WTC11 (cell line): ENCODE data around the gene PRKG2. TPM values are rescaled to one million over a fixed set of nuclear protein-coding genes. Genes with fewer than 3 reads are reported as not detected.

ENCODE experiments used
- ATAC-seq: fragments of 200-7000 bp; cut with Tn5 transposase; 2 replicates; pipeline ENCODE4 v1.10.0; 2021; ENCODE audit warnings: mild to moderate bottlenecking, moderate library complexity
- CTCF ChIA-PET: fragments of 300-600 bp; sonication (Branson Sonifier 250); formaldehyde crosslinking; loops from one replicate; lab custom pipeline; 2021; ENCODE audit warnings: antibody characterized with exemption; lab: Charles Lee
- POLR2A ChIA-PET: fragments of 350-600 bp; sonication (Branson Sonifier 250); formaldehyde crosslinking; loops from one replicate; lab custom pipeline; 2021; ENCODE audit warnings: antibody characterized with exemption; lab: Charles Lee
- DNase-seq: peaks from one replicate; pipeline ENCODE4 v3.0.0; 2021; ENCODE audit warnings: low spot score
- H3K27ac Mint-ChIP-seq: 2 replicates; pipeline ENCODE4 v1.8.0; 2021; ENCODE audit warnings: mixed read lengths
- H3K27me3 Mint-ChIP-seq: 2 replicates; pipeline ENCODE4 v1.8.0; 2021; ENCODE audit warnings: low read depth, mild to moderate bottlenecking, moderate library complexity, mixed read lengths
- H3K36me3 Mint-ChIP-seq: 2 replicates; pipeline ENCODE4 v1.8.0; 2021; ENCODE audit warnings: mixed read lengths
- H3K4me1 Mint-ChIP-seq: 2 replicates; pipeline ENCODE4 v1.8.0; 2022; ENCODE audit warnings: mixed read lengths
- H3K4me3 Mint-ChIP-seq: 2 replicates; pipeline ENCODE4 v1.8.0; 2021; ENCODE audit warnings: mild to moderate bottlenecking, moderate library complexity, mixed read lengths
- H3K9me3 Mint-ChIP-seq: 2 replicates; pipeline ENCODE4 v1.8.0; 2021; ENCODE audit warnings: mixed read lengths
- ATF2 ChIP-seq: sonication (generic); formaldehyde crosslinking; IDR thresholded peaks from 2 replicates; pipeline ENCODE4 v1.8.1; 2022; ENCODE audit warnings: low read depth, missing genetic modification reagents, borderline replicate concordance
- ATF3 ChIP-seq: sonication (generic); formaldehyde crosslinking; conservative IDR thresholded peaks from 2 replicates; pipeline ENCODE4 v1.8.1; 2022; ENCODE audit warnings: mild to moderate bottlenecking, missing genetic modification reagents
- CREM ChIP-seq: sonication (generic); formaldehyde crosslinking; IDR thresholded peaks from 2 replicates; pipeline ENCODE4 v1.8.1; 2022; ENCODE audit warnings: mild to moderate bottlenecking, missing genetic modification reagents, moderate library complexity
- E2F4 ChIP-seq: sonication (generic); formaldehyde crosslinking; IDR thresholded peaks from 2 replicates; pipeline ENCODE4 v1.8.1; 2022; ENCODE audit warnings: low read depth, mild to moderate bottlenecking, moderate library complexity, missing genetic modification reagents, borderline replicate concordance
- ELF4 ChIP-seq: sonication (generic); formaldehyde crosslinking; IDR thresholded peaks from 2 replicates; pipeline ENCODE4 v1.8.1; 2022; ENCODE audit warnings: low read depth, mild to moderate bottlenecking, moderate library complexity, missing genetic modification reagents
- IRF2 ChIP-seq: sonication (generic); formaldehyde crosslinking; IDR thresholded peaks from 2 replicates; pipeline ENCODE4 v1.8.0; 2022; ENCODE audit warnings: low read depth, missing genetic modification reagents, borderline replicate concordance
- OVOL2 ChIP-seq: fragments of 250-450 bp; sonication (Bioruptor Pico); IDR thresholded peaks from 2 replicates; pipeline ENCODE4 v1.9.0; 2021; ENCODE audit warnings: mild to moderate bottlenecking, borderline replicate concordance
- RORB ChIP-seq: fragments of 250-450 bp; sonication (Bioruptor Pico); IDR thresholded peaks from 2 replicates; pipeline ENCODE4 v1.9.0; 2021; ENCODE audit warnings: mild to moderate bottlenecking
- SMAD3 ChIP-seq: sonication (generic); formaldehyde crosslinking; IDR thresholded peaks from 2 replicates; pipeline ENCODE4 v1.8.0; 2022; ENCODE audit warnings: missing genetic modification reagents, mild to moderate bottlenecking, borderline replicate concordance
- SMAD4 ChIP-seq: sonication (generic); formaldehyde crosslinking; IDR thresholded peaks from 2 replicates; pipeline ENCODE4 v1.8.0; 2022; ENCODE audit warnings: mild to moderate bottlenecking, missing genetic modification reagents
- TEAD4 ChIP-seq: sonication (generic); formaldehyde crosslinking; IDR thresholded peaks from 2 replicates; pipeline ENCODE4 v1.8.0; 2022; ENCODE audit warnings: mild to moderate bottlenecking, missing genetic modification reagents
- ZNF396 ChIP-seq: fragments of 250-450 bp; sonication (Bioruptor Pico); IDR thresholded peaks from 2 replicates; pipeline ENCODE4 v1.8.0; 2021; ENCODE audit warnings: mild to moderate bottlenecking, moderate library complexity, borderline replicate concordance
- total RNA-seq: library from RNA; stranded (reverse); gene quantifications from 3 replicates; pipeline ENCODE4 v1.2.3, GENCODE V29; 2021
- TF ChIP-seq, protein P1 (sequence below): sonication (generic); formaldehyde crosslinking; IDR thresholded peaks from 2 replicates; pipeline ENCODE4 v1.8.1; 2022; ENCODE audit warnings: missing genetic modification reagents, borderline replicate concordance
- TF ChIP-seq, protein P2 (sequence below): sonication (generic); formaldehyde crosslinking; IDR thresholded peaks from 2 replicates; pipeline ENCODE4 v1.8.1; 2023; ENCODE audit warnings: mild to moderate bottlenecking, missing genetic modification reagents, borderline replicate concordance
- TF ChIP-seq, protein P3 (sequence below): fragments of 250-450 bp; sonication (Bioruptor Pico); conservative IDR thresholded peaks from 2 replicates; pipeline ENCODE4 v1.9.0; 2021; ENCODE audit warnings: mild to moderate bottlenecking

Gene PRKG2
- total RNA-seq, 1 experiment from 2014 or later: 2.7 TPM

DNA sequence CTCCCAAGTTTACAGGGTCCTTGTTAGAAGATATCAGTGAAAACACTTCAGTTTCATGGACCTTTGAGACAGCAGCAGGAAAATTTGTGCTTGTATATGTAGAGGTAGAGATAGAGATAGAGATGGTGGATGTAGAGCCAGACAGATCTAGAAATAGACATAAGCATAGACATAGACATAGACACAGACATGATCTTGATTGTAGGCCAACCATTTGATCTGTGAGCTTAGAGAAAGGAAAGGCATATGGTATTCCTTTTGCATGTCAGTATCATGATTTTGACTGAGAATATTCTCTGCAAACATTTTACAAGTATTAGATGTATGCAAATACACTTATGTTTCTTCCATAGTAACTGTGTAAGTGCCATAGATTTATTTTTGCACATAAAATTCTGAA lies 65.0 kb downstream of the PRKG2 start:
- ChIA-PET POLR2A (no interaction called here), CTCF (no interaction called here)
- peaks cover 3% of the 10 kb centered on the region; the same call in 1 of the 2 replicates for H3K9me3 Mint-ChIP-seq
- ATAC-seq (no peak), DNase-seq (no peak)
- H3K4me1 Mint-ChIP-seq: peaks cover 13% of the 10 kb centered on the region
- H3K27me3 Mint-ChIP-seq: peaks cover 4% of the 10 kb centered on the region; the same call in 1 of the 2 replicates
- peaks cover 6% of the 10 kb centered on the region for H3K36me3 Mint-ChIP-seq
- H3K4me3 Mint-ChIP-seq: no peak overlapping the region
- no peak overlapping the region for H3K27ac Mint-ChIP-seq
- TF ChIP-seq, protein P1, sequence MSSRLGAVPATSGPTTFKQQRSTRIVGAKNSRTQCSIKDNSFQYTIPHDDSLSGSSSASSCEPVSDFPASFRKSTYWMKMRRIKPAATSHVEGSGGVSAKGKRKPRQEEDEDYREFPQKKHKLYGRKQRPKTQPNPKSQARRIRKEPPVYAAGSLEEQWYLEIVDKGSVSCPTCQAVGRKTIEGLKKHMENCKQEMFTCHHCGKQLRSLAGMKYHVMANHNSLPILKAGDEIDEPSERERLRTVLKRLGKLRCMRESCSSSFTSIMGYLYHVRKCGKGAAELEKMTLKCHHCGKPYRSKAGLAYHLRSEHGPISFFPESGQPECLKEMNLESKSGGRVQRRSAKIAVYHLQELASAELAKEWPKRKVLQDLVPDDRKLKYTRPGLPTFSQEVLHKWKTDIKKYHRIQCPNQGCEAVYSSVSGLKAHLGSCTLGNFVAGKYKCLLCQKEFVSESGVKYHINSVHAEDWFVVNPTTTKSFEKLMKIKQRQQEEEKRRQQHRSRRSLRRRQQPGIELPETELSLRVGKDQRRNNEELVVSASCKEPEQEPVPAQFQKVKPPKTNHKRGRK: no peak
- no peak for TF ChIP-seq SMAD4 (CRISPR knock-in tag)
- no peak for TF ChIP-seq ATF3 (CRISPR knock-in tag)
- TF ChIP-seq IRF2 (CRISPR knock-in tag): no peak
- TF ChIP-seq SMAD3 (CRISPR knock-in tag): no peak
- TF ChIP-seq, protein P2, sequence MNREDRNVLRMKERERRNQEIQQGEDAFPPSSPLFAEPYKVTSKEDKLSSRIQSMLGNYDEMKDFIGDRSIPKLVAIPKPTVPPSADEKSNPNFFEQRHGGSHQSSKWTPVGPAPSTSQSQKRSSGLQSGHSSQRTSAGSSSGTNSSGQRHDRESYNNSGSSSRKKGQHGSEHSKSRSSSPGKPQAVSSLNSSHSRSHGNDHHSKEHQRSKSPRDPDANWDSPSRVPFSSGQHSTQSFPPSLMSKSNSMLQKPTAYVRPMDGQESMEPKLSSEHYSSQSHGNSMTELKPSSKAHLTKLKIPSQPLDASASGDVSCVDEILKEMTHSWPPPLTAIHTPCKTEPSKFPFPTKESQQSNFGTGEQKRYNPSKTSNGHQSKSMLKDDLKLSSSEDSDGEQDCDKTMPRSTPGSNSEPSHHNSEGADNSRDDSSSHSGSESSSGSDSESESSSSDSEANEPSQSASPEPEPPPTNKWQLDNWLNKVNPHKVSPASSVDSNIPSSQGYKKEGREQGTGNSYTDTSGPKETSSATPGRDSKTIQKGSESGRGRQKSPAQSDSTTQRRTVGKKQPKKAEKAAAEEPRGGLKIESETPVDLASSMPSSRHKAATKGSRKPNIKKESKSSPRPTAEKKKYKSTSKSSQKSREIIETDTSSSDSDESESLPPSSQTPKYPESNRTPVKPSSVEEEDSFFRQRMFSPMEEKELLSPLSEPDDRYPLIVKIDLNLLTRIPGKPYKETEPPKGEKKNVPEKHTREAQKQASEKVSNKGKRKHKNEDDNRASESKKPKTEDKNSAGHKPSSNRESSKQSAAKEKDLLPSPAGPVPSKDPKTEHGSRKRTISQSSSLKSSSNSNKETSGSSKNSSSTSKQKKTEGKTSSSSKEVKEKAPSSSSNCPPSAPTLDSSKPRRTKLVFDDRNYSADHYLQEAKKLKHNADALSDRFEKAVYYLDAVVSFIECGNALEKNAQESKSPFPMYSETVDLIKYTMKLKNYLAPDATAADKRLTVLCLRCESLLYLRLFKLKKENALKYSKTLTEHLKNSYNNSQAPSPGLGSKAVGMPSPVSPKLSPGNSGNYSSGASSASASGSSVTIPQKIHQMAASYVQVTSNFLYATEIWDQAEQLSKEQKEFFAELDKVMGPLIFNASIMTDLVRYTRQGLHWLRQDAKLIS (CRISPR knock-in tag): no peak
- TF ChIP-seq, protein P3, sequence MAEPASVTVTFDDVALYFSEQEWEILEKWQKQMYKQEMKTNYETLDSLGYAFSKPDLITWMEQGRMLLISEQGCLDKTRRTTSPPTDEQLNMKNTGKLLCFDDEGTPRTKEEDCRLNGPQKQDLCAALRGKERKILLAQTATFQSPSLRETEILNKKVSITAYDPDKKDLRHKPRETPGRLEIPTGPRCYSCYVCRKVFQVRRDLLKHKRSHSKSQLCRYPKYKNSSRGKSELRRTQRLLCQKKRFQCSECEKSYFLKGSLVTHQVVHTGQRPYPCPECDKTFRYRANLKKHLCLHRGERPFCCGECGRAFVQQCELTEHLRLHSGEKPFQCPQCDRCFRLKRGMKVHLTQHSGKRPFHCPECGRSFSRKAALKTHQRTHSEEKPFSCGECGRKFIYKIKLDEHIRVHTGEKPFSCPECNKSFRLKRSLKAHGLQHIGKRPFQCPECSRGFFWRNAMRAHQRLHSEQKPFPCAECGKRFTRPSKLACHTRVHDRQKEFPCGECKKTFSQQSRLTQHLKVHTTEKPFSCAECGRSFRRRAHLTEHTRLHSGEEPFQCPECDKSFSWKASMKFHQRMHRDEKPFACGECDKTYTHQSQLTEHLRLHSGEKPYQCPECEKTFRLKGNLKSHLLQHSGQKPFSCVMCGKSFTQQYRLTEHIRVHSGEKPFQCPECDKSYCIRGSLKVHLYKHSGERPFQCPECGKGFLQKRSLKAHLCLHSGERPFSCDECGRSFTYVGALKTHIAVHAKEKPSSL (CRISPR knock-in tag): no peak
- TF ChIP-seq TEAD4 (CRISPR knock-in tag): no peak
- no peak for TF ChIP-seq ATF2 (CRISPR knock-in tag)
- no peak for TF ChIP-seq CREM (CRISPR knock-in tag)
- no peak for TF ChIP-seq E2F4 (CRISPR knock-in tag)
- no peak for TF ChIP-seq ZNF396 (CRISPR knock-in tag)
- TF ChIP-seq RORB: no peak
- no peak for TF ChIP-seq OVOL2

GRCh38 chr4:81148576-81148975 lies 66.4 kb downstream of the PRKG2 start:
- H3K4me1 Mint-ChIP-seq: peaks cover 7% of the 10 kb centered on the region
- no peaks in the 10 kb centered on the region for H3K27me3 Mint-ChIP-seq
- no peak for TF ChIP-seq ELF4 (CRISPR knock-in tag)
- ATAC-seq (no peak), DNase-seq (no peak)
- ChIA-PET CTCF (no interaction called here), POLR2A (no interaction called here)
- no peak overlapping the region for H3K27ac Mint-ChIP-seq
- no peak overlapping the region for H3K4me3 Mint-ChIP-seq
- no peaks in the 10 kb centered on the region for H3K9me3 Mint-ChIP-seq
- H3K36me3 Mint-ChIP-seq: 0 out of 2 replicates have a peak, but pooled peaks cover 2% of the 10 kb centered on the region
